ENCODE data around the gene FAM13B.

- TF ChIP-seq, protein P1, sequence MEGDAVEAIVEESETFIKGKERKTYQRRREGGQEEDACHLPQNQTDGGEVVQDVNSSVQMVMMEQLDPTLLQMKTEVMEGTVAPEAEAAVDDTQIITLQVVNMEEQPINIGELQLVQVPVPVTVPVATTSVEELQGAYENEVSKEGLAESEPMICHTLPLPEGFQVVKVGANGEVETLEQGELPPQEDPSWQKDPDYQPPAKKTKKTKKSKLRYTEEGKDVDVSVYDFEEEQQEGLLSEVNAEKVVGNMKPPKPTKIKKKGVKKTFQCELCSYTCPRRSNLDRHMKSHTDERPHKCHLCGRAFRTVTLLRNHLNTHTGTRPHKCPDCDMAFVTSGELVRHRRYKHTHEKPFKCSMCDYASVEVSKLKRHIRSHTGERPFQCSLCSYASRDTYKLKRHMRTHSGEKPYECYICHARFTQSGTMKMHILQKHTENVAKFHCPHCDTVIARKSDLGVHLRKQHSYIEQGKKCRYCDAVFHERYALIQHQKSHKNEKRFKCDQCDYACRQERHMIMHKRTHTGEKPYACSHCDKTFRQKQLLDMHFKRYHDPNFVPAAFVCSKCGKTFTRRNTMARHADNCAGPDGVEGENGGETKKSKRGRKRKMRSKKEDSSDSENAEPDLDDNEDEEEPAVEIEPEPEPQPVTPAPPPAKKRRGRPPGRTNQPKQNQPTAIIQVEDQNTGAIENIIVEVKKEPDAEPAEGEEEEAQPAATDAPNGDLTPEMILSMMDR (IDR thresholded peaks at IDR 0.05): no peak
- TF ChIP-seq EP300 (IDR thresholded peaks at IDR 0.05) (no peak), POLR2A (IDR thresholded peaks at IDR 0.05; ENCODE audit: low read depth) (no peak), POLR2AphosphoS5 (IDR thresholded peaks at IDR 0.05) (no peak)
Observed at GRCh38 chr5:137995077-137995748, 37.7 kb downstream of the FAM13B start.

Data from esophagus muscularis mucosa (tissue), 4 donors.